GM19023 (cell line): ENCODE data around the gene PRKAG2.

Experiments used
- ATAC-seq: cut with Tn5 transposase; IDR thresholded peaks from one replicate; pipeline ENCODE4 v1.9.1; 2021; ENCODE audit warnings: mild to moderate bottlenecking, moderate library complexity; ENCODE audit not compliant: unreplicated experiment

Gene PRKAG2

GRCh38 chr7:151776446-151776845, 100.5 kb downstream of the PRKAG2 start:
- no peak for ATAC-seq

GRCh38 chr7:151775547-151776443, 101.1 kb downstream of the PRKAG2 start:
- ATAC-seq, result no peak

GRCh38 chr7:151774951-151775350, 102.0 kb downstream of the PRKAG2 start:
- no peak for ATAC-seq

- no peak for ATAC-seq
Measured at GRCh38 chr7:151773797-151774196, 103.1 kb downstream of the PRKAG2 start.

GRCh38 chr7:151770232-151770631, 106.7 kb downstream of the PRKAG2 start:
- no peak for ATAC-seq

GRCh38 chr7:151769188-151769821, 107.6 kb downstream of the PRKAG2 start:
- peak; percentile 70 for ATAC-seq

GRCh38 chr7:151768805-151769187, 108.1 kb downstream of the PRKAG2 start:
- ATAC-seq, result no peak

- ATAC-seq, result no peak
Measured at GRCh38 chr7:151767557-151767956, 109.4 kb downstream of the PRKAG2 start.

GRCh38 chr7:151764056-151764920, 112.6 kb downstream of the PRKAG2 start:
- no peak for ATAC-seq

GRCh38 chr7:151763420-151763984, 113.4 kb downstream of the PRKAG2 start:
- ATAC-seq, result no peak

GRCh38 chr7:151762583-151763245, 114.2 kb downstream of the PRKAG2 start:
- ATAC-seq, result no peak

- ATAC-seq, result no peak
Measured at GRCh38 chr7:151761957-151762356, 115.0 kb downstream of the PRKAG2 start.

- no peak for ATAC-seq
Measured at GRCh38 chr7:151761231-151761630, 115.7 kb downstream of the PRKAG2 start.

GRCh38 chr7:151759591-151760042, 117.3 kb downstream of the PRKAG2 start:
- ATAC-seq, result peak; percentile 69

- ATAC-seq, result no peak
Measured at GRCh38 chr7:151758622-151759540, 118.0 kb downstream of the PRKAG2 start.

- ATAC-seq, result no peak
Measured at GRCh38 chr7:151757274-151757673, 119.6 kb downstream of the PRKAG2 start.

GRCh38 chr7:151756866-151757265, 120.0 kb downstream of the PRKAG2 start:
- ATAC-seq, result no peak

GRCh38 chr7:151756076-151756731, 120.7 kb downstream of the PRKAG2 start:
- ATAC-seq, result no peak
